Thyroid gland (tissue), 4 donors: ENCODE results near the gene FGD5. TPM values are rescaled to one million over a fixed set of nuclear protein-coding genes. Genes with fewer than 3 reads are reported as not detected.

Source experiments
- DNase-seq, 2 donors: peaks; one replicate each; pipeline ENCODE4 v3.0.0-alpha.2; 2019
- H3K27ac ChIP-seq, 3 donors: fragments of 200-600 bp; sonication (generic); 1 replicate in 2 of 3; 2 replicates in 1 of 3; pipeline ENCODE4 v1.5.1; 2016 to 2019; ENCODE audit warnings: mild to moderate bottlenecking in 1 of 3, moderate library complexity in 1 of 3
- H3K27me3 ChIP-seq: fragments of 200-600 bp; sonication (generic); one replicate; pipeline ENCODE4 v1.5.1; 2019
- H3K36me3 ChIP-seq, 2 donors: fragments of 200-600 bp; sonication (generic); one replicate each; pipeline ENCODE4 v1.5.1; 2016 to 2019
- H3K4me1 ChIP-seq, 2 donors: fragments of 200-600 bp; sonication (generic); one replicate each; pipeline ENCODE4 v1.5.1; 2017 to 2019
- H3K4me3 ChIP-seq, 3 donors: fragments of 200-600 bp; sonication (generic); replicated peaks in 1 of 3; 1 replicate in 2 of 3; 2 replicates in 1 of 3; pipeline ENCODE4 v1.5.1; 2016; ENCODE audit warnings: mild to moderate bottlenecking in 1 of 3
- H3K9me3 ChIP-seq: fragments of 200-600 bp; sonication (generic); one replicate; pipeline ENCODE4 v1.5.1; 2017
- CTCF ChIP-seq, 6 experiments: fragments of 200-600 bp in 3 of 6; fragments of 450-650 bp in 3 of 6; sonication (generic) in 3 of 6; IDR thresholded peaks; one replicate each; pipeline ENCODE4 v1.5.1; 2016 to 2019; ENCODE audit warnings: antibody characterized with exemption in 6 of 6, mild to moderate bottlenecking in 2 of 6, inconsistent platforms in 1 of 6, moderate library complexity in 1 of 6
- POLR2A ChIP-seq, 2 donors: fragments of 450-650 bp; IDR thresholded peaks; one replicate each; pipeline ENCODE4 v1.6.1; 2017; ENCODE audit warnings: antibody characterized with exemption in 2 of 2, mild to moderate bottlenecking in 2 of 2, moderate library complexity in 1 of 2
- WGBS, 2 donors: methylation state at CpG; one replicate each; pipeline ENCODE4 v1.1.5; 2017; 5-methylcytosine and 5-hydroxymethylcytosine counted together
- intact Hi-C: fragments of 100-400 bp; cut with DNase I; formaldehyde crosslinking; loops from one replicate; pipeline ENCODE4 v1.15.1; 2023
- total RNA-seq, 4 donors: library from RNA; depleted of rRNA; stranded (reverse); fragments of >200 nt; gene quantifications; one replicate each; pipeline ENCODE4 v1.2.3, GENCODE V29; 2016

The FGD5 gene
- total RNA-seq, 4 donors from 2014 or later: 13.0 to 29.3 (median 17.4) TPM

GRCh38 chr3:14879211-14879874, 60.6 kb downstream of the FGD5 start:
- intact Hi-C loops: no loop called here
- Histone ChIP-seq H3K4me1 (peaks cover 0 to 12% of the 10 kb centered on the region in 2 donors), H3K27me3 (no peaks in the 10 kb centered on the region), H3K9me3 (no peaks in the 10 kb centered on the region), H3K36me3 (no peaks in the 10 kb centered on the region), H3K4me3 (no peak overlapping the region), H3K27ac (no peak overlapping the region)
- DNase-seq: peak in 1 of 2 donors; percentile 30
- 59 to 63% methylated on average over 12 of the region's 12 CpGs for WGBS, 2 donors
- TF ChIP-seq CTCF (IDR thresholded peaks at IDR 0.05): no peak
- TF ChIP-seq POLR2A (IDR thresholded peaks at IDR 0.05): no peak

- WGBS, 2 donors: 59 to 69% methylated on average over 10 of the region's 10 CpGs
- intact Hi-C loops: no loop called here
These were observed 61.8 kb downstream of the FGD5 start for GRCh38 chr3:14880447-14881106.

GRCh38 chr3:14883226-14883625, 64.5 kb downstream of the FGD5 start:
- WGBS, 2 donors: 93 to 97% methylated on average over 5 of the region's 5 CpGs
- intact Hi-C loops: no loop called here
- H3K36me3 ChIP-seq: no peaks in the 10 kb centered on the region

More at GRCh38 chr3:14880447-14881106, 61.8 kb downstream of the FGD5 start:
- no peaks in the 10 kb centered on the region for H3K27me3 ChIP-seq
- no peak for TF ChIP-seq CTCF (IDR thresholded peaks at IDR 0.05)
- no peak for TF ChIP-seq POLR2A (IDR thresholded peaks at IDR 0.05)
- no peaks in the 10 kb centered on the region for H3K36me3 ChIP-seq
- H3K27ac ChIP-seq: no peak overlapping the region
- no peaks in the 10 kb centered on the region for H3K9me3 ChIP-seq
- DNase-seq: no peak
- no peak overlapping the region for H3K4me3 ChIP-seq
- peaks cover 0 to 12% of the 10 kb centered on the region in 2 donors for H3K4me1 ChIP-seq

GRCh38 chr3:14884665-14885064, 65.9 kb downstream of the FGD5 start:
- DNase-seq: no peak
- Histone ChIP-seq H3K4me3 (no peak overlapping the region), H3K27ac (no peak overlapping the region), H3K36me3 (no peaks in the 10 kb centered on the region), H3K9me3 (no peaks in the 10 kb centered on the region), H3K27me3 (no peaks in the 10 kb centered on the region), H3K4me1 (no peaks in the 10 kb centered on the region)
- 61 to 67% methylated on average over 11 of the region's 11 CpGs for WGBS, 2 donors
- intact Hi-C loops: no loop called here
- no peak for TF ChIP-seq POLR2A (IDR thresholded peaks at IDR 0.05)
- no peak for TF ChIP-seq CTCF (IDR thresholded peaks at IDR 0.05)

More at GRCh38 chr3:14883226-14883625, 64.5 kb downstream of the FGD5 start:
- Histone ChIP-seq H3K27me3 (no peaks in the 10 kb centered on the region), H3K9me3 (no peaks in the 10 kb centered on the region), H3K4me3 (no peak overlapping the region), H3K27ac (no peak overlapping the region), H3K4me1 (no peaks in the 10 kb centered on the region)
- DNase-seq: no peak
- TF ChIP-seq POLR2A (IDR thresholded peaks at IDR 0.05) (no peak), CTCF (IDR thresholded peaks at IDR 0.05) (no peak)

GRCh38 chr3:14885307-14885706, 66.5 kb downstream of the FGD5 start:
- 78 to 81% methylated on average over 13 of the region's 13 CpGs for WGBS, 2 donors
- intact Hi-C loops: no loop called here

More at GRCh38 chr3:14885307-14885706, 66.5 kb downstream of the FGD5 start:
- Histone ChIP-seq H3K36me3 (no peaks in the 10 kb centered on the region), H3K27me3 (no peaks in the 10 kb centered on the region), H3K4me1 (no peaks in the 10 kb centered on the region), H3K27ac (no peak overlapping the region), H3K9me3 (no peaks in the 10 kb centered on the region), H3K4me3 (no peak overlapping the region)
- TF ChIP-seq CTCF (IDR thresholded peaks at IDR 0.05) (no peak), POLR2A (IDR thresholded peaks at IDR 0.05) (no peak)
- DNase-seq: no peak
